Measurements from ENCODE around the gene C11orf21.
"Not testable (repeated sequence)": the region's sequence is repeated elsewhere in the genome, so short reads cannot be mapped to it uniquely, and the experiment has no call there.

Gene C11orf21

DNA sequence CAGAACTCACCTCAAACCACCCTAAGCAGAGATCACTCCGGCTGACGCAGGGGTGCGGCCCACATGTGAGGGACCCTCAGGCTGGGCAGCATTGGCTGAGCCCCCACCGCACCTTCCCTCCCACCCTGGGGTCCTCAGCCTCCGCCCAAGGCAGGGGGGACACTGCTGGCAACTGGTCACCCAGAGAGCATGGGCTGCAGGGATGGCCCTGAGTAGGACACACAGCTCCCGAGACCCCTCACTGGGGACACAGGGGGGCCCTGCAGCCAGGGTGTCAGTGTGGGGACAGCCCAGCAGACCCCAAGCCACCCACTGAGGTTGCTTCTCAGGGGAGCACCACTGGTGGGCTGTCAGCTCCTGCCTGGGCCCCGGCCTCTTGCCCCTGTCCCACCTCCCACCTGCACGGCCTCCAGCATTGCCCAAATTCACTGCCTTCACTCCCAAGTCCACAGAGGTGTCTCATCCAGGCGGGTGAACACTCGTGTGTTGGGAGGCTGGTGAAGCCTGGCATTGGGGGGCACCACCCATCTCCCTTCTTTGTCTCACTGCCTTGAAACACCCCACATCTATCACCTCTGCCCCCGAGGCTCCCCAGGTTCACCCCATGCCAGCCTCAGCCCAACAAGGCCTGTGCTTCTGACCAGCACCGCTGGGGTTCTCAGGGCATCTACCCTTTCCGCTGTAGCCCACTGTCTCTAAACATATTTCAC lies 4.7 kb downstream of the C11orf21 start:
- no peak for DNase-seq (ENCODE audit: low read depth in 2 of 2)

GRCh38 chr11:2295971-2296912 lies 5.5 kb downstream of the C11orf21 start:
- no peak for DNase-seq (ENCODE audit: low read depth in 2 of 2)

DNA sequence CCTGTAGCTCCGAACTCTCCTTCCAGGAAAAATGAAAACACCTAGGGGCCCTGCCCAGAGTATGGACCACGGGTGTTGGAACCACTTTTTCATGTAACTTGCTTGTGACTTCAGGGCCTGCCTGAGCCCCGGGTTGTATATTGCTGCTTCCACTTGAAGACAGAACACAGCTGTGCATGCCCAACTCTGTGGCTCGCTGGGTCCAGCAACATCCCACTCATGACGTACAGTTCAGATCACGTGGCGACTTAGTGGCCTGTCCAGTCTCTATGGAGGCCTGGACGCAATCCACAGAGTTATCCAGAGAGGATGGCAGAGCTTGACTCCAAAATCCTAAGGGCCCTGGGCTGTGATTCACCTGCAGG lies 6.8 kb downstream of the C11orf21 start:
- no peak for DNase-seq (ENCODE audit: low read depth in 2 of 2)

- no peak for DNase-seq (ENCODE audit: low read depth in 2 of 2)
Observed at GRCh38 chr11:2293984-2294925, 7.5 kb downstream of the C11orf21 start.

DNA sequence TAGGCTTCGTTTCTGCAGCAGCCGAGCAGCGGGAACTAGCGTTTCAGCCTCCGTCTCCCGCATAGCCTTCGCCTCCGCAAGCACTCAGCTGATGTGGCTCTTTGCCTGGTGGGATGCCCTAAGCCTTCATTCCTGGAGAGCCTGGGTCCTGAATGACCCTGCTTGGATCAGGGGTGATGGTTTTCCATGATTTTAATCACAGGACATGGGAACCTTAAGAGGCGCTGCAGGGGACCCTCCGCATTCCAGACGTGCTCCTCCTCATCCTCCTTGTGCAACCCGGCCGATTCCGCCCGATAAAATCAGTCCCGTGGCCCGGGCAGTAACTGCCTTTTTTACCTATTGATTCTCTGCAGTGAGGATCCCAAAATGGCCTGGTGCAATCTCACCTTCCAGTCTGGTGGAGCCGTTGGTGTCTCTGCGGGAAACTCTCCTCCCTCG lies 8.2 kb downstream of the C11orf21 start:
- DNase-seq (ENCODE audit: low read depth in 2 of 2): no peak

GRCh38 chr11:2290351-2290841 lies 11.3 kb downstream of the C11orf21 start:
- DNase-seq (ENCODE audit: low read depth in 2 of 2): no peak

- DNase-seq (ENCODE audit: low read depth in 2 of 2): no peak
Observed at GRCh38 chr11:2289859-2290258, 11.9 kb downstream of the C11orf21 start.

DNA sequence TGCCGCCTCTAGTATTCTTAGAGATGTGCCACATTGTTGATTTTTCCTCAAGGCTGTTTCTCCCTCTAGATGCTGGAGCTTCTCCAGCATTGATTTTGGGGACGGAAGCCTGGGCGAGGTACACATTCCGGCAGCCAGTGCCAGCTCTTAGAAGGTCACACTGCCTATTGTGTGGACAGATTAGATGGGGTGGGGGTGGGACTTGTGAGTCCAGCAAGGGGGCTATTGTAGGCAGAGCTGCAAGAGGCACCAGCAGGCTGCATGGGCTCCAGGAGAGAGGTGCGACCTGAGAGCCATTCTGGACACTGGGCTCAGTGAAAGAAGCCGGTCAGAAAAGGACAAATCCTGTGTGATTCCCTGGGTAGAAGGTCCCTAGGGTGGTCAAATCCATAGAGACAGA lies 12.4 kb downstream of the C11orf21 start:
- no peak for DNase-seq (ENCODE audit: low read depth in 2 of 2)

- DNase-seq (ENCODE audit: low read depth in 2 of 2): no peak
Observed at GRCh38 chr11:2287091-2287490, 14.6 kb downstream of the C11orf21 start.

DNA sequence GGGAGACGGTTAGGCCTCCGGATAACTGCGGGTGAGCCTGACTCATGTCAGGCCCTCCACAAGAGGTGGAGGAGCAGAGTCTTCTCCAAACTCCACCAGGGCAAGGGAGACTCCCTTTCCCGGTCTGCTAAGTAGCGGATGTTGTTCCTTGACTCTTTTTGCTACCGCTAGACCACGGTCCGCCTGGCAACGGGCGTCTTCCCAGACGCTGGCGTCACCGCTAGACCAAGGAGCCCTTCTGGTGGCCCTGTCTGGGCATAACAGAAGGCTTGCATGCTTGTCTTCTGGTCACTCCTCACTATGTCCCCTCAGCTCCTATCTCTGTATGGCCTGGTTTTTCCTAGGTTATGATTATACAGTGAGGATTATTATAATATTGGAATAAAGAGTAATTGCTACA lies 15.4 kb downstream of the C11orf21 start:
- DNase-seq (ENCODE audit: low read depth in 2 of 2): not testable (repeated sequence)

DNA sequence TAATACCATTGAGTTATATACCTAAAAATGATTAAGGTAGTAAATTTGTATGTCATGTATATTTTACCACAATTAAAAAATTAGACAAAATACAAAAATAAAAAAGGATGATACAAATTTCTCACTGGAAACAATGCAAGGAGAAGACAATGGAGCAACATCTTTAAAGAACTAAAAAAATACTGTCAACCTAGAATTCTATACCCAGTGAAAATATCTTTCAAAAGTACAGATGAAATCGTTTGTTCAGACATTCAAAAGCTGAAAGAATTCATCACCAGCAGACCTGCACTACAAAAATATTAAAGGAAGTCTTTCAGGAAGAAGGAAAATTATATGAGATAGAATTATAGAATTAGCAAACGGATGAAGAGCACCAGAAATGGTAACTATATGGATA lies 21.5 kb downstream of the C11orf21 start:
- DNase-seq (ENCODE audit: low read depth in 2 of 2): no peak

GRCh38 chr11:2277933-2278523 lies 23.7 kb downstream of the C11orf21 start:
- DNase-seq (ENCODE audit: low read depth in 2 of 2): no peak

DNA sequence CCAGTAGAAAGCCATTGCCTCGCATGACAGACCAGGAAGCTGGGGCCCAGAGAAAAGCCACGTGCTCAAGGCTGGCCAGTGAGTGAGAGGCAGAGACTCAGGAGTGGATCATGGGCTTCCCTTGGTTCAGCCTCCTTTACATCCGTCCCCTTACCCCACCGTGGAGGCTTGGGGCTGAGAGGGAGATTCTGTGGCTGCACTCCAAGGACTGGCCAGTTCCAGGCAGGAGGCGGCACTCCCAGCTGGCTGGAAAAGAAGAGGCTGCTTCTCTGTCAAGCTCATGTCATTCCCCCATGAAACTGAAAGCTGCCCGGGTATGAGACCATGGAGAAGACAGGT lies 24.7 kb downstream of the C11orf21 start:
- no peak for DNase-seq (ENCODE audit: low read depth in 2 of 2)

- DNase-seq (ENCODE audit: low read depth in 2 of 2): no peak
Observed at GRCh38 chr11:2276280-2277007, 25.3 kb downstream of the C11orf21 start.

- no peak for DNase-seq (ENCODE audit: low read depth in 2 of 2)
Observed at GRCh38 chr11:2275334-2276279, 26.1 kb downstream of the C11orf21 start.

DNA sequence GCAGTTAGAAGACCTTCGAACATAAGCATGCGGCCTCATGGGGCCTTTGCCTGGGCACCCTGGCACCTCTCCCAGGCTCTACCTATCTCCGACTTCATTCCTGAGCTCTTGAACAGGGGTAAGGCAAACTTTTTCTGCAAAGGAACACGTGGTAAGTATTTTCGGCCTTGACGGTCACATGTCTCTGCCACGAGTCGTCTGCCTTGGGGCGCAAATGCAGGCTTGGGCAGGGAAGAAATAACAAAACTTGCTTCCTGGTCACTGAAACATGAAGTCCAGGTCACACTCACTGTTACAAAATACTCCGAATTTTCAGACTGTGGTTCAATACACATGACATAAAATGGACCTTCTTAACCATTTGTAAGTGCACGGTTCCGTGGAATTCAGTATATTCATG lies 27.9 kb downstream of the C11orf21 start:
- no peak for DNase-seq (ENCODE audit: low read depth in 2 of 2)

GRCh38 chr11:2273311-2273710 lies 28.4 kb downstream of the C11orf21 start:
- DNase-seq (ENCODE audit: low read depth in 2 of 2): no peak

- no peak for DNase-seq (ENCODE audit: low read depth in 2 of 2)
Observed at GRCh38 chr11:2272946-2273280, 28.8 kb downstream of the C11orf21 start.

GRCh38 chr11:2272228-2272945 lies 29.3 kb downstream of the C11orf21 start:
- no peak for DNase-seq (ENCODE audit: low read depth in 2 of 2)

Measured in stimulated activated CD8-positive, alpha-beta memory T cell treated with anti-CD3 and anti-CD28 coated beads, Interleukin-15, amount 100 ng/mL, for 4 hours (primary cell).